Stimulated activated naive CD8-positive, alpha-beta T cell treated with anti-CD3 and anti-CD28 coated beads, Interleukin-15, Interleukin-2, amounts not matched to agents 100 U/mL and 50 U/mL, for 24 hours (primary cell): ENCODE data around the gene GTF2I.
"Not testable (repeated sequence)": the region's sequence is repeated elsewhere in the genome, so short reads cannot be mapped to it uniquely, and the experiment has no call there.

Experiments
- ATAC-seq: fragments of 150-1000 bp; cut with Tn5 transposase; one replicate; pipeline ENCODE4 v1.10.0; 2021
- DNase-seq: peaks from one replicate; pipeline ENCODE4 v3.0.0; 2021

The GTF2I gene

DNA sequence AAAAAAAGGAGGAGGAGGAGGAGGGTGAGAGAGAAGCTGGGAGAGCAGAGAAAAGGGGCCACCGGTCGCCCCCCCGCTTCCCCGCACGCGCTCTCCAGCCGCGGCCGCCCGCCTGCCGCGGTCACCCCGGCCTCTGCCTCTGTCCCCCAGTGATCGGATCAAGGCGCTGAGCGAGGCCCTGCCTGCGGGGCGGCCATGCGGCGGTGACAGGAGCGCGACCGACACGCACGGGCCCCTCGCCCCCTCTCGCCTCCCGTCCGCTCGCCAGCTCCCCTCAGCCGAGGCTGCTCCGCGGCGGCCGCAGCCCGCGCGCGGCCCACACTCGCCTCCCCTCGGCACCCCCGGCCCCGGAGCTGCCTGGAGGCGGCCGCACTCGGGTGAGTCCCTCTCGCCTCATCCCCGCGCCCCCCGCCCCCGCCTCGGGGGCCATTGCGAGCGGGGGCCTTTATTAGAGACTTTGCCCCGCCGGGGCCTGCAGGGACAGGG is at the start of gene GTF2I:
Gene GTF2I (plus strand): TSS at position 27 of the 486 bp plus-strand sequence. CDS start 31,411 bp downstream, outside the sequence.
- no peak for DNase-seq
- ATAC-seq = peak; percentile 5

DNA sequence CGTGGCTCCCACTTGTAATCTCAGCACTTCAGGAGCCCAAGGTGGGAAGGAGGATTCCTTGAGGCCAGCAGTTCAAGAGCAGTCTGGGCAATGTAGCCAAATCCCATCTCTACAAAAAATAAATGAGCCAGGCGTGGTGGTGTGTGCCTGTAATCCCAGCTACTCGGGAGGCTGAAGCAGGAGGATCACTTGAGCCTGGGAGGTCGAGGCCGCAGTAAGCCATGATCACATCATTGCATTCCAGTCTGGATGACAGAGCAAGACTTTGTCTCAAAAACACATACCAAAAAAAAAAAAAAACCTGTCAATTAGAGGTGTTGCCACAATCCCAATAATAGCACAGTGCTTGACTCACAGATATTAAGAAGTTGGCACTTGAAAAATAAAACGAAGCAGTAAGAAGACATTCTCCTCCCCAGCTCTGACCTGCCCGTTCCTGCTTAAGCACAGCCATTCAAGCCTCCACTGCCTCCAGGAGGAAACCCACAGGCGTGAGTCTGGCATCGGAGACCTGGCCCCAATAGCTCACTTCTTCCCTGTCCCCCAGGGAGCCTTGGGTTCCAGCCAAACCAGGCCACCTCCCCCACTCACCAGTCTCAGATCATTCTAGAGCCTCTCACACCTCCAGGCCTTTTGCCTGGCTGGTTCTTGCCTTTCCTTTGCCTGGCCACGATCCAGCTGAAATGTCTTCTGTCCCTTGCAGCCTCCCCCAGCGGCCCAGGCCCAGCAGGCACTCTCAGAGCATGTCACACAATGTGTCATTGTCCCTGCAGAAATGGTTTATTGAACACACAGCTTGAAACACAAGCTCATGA is 45.3 kb upstream of the GTF2I start:
- ATAC-seq = no peak
- DNase-seq = no peak

DNA sequence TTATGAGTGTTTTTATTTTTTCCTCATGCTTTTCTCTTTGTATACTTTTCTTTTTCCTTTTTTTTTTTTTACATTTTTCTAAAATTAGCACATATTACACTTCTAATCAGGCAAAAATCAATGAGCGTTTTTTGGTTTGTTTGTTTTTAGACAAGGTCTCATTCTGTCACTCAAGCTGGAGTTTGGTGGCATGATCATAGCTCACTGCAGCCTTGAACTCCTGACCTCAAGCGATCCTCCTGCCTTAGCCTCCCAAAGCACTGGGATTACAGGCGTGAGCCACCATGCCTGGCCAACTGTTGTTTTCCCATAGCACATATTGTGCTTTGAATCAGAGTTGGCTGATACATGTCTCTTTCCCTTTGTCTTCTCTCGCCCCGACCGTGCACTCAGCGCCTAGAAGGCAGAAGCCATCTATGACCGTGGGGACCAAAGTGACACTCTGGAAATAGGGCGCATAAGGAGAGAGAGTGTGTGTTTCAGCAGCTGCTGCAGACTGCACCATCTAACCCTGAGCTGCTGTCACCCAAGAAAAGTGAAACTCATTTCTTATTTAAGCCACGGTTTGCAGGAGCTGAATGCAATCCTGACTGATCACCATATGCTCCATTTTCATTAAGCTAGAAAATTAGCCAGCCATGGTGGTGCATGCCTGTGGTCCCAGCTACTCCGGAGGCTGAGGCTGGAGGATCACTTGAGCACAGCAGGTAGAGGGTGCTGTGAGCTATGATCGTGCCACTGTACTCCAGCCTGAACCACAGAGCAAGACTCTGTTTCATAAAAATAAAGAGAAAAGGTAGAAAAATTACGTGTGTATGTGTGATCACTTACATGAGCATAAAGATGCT is 41.4 kb upstream of the GTF2I start:
- DNase-seq (no peak), ATAC-seq (peak; percentile 14)

DNA sequence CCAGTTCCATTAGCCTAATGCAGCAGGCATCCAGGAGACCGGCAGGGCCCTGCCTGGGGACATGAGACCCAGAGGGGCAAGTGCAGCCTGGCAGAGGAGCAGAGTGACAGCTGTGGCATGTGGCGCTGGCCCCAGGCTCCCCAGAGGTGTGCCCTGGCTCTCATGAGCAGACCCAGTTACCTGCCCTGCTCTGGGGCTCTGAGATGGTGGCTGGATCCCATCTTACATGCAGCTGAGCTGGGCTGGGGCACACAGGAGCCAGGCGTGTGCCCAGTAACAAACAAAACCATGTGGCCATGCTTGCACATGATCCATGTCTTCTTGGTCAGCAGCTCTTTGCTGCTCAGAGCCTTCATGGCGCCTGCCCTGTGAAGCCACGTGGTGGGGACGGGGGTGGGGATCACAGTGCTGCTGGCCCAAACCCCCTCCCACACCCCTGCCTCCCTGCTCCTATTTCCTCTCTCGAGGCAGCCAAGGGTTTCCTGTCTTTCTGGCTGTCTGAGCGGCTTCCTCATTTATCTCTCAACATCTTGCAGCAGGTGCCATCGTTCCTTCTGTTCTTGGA is 40.3 kb upstream of the GTF2I start:
- ATAC-seq (no peak), DNase-seq (peak; percentile 24)

DNA sequence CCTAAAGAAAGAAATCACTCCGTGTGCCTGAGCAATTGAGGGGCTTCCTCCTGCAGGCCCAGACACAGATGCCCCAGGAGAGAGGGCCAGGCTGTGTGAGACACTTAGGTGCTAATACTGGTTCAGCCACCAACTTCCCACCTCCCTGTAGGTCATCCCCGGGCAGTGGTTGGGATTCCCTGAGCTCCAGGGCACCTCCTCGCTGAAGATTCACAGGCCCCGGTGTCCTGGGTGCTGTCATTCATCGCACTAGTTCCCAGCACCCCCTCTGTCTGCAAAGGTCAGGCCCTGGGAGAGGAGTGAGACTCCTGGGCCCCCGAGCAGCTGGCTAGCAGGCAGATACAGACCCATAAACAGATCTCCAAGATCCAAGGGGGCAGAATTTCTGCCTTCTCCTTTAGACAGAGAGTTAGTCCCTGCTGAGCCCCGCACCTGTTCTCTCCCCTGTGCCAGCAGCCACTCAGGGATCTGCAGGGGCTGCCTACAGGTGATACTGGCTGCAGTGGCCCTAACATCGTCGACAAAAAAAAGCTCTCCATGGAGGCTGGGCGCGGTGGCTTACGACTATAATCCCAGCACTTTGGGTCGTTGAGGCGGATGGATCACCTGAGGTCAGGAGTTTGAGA is 38.2 kb upstream of the GTF2I start:
- no peak for DNase-seq
- ATAC-seq = no peak

DNA sequence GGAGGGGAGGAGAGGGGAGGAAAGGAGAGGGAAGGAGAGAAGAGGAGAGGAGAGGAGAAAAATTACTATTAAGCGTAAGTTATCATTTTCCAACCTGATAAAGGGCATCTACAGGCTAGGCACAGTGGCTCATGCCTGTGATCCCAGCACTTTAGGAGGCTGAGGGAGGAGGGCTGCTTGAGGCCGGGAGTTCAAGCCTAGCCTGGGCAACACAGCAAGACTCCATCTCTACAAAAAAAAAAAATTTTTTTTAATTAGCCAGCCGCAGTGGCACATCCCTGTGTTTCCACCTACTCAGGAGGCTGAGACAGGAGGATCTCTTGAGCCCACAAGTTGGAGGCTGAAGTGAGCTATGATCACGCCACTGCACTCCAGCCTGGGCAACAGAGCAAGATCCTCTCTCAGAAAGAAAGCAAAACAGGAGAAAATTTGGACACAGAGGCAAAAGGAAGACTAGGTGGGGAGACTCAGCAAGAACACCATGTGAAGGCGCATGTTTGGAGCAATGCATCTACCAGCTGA is 35.2 kb upstream of the GTF2I start:
- DNase-seq (no peak), ATAC-seq (no peak)

DNA sequence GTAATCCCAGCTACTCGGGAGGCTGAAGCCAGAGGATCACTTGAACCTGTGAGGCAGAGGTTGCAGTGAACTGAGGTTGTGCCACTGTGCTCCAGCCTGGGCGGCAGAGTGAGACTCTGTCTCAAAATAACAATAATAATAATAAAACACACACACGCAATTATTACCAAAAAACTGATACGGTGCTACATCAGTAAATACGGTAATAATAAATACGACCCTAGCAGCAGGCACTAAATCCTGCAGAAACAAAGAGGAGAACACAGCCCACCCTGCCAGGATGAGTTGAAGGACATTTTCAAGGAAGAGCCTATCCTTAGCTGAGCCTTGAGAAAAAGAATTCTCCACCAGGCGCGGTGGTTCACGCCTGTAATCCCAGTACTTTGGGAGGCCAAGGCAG is 34.4 kb upstream of the GTF2I start:
- ATAC-seq (no peak), DNase-seq (no peak)

DNA sequence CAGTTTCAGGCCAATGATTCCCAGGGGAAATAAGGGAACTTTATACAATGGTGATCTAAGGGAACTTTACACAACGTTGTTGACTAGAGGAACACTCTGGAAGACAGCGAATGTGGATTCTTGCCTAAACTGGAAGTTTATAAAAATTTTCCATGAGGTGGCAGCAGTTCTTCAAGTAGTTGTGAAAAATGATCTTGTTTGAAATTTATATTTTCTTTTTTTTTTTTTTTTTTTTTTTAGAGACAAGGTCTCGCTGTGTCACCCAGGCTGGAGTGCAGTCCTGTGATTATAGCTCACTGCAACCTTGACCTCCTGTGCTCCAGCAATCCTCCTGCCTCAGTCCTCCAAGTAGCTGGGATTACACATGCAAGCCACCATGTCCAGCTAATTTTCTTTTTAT is 32.1 kb upstream of the GTF2I start:
- ATAC-seq (no peak), DNase-seq (no peak)

DNA sequence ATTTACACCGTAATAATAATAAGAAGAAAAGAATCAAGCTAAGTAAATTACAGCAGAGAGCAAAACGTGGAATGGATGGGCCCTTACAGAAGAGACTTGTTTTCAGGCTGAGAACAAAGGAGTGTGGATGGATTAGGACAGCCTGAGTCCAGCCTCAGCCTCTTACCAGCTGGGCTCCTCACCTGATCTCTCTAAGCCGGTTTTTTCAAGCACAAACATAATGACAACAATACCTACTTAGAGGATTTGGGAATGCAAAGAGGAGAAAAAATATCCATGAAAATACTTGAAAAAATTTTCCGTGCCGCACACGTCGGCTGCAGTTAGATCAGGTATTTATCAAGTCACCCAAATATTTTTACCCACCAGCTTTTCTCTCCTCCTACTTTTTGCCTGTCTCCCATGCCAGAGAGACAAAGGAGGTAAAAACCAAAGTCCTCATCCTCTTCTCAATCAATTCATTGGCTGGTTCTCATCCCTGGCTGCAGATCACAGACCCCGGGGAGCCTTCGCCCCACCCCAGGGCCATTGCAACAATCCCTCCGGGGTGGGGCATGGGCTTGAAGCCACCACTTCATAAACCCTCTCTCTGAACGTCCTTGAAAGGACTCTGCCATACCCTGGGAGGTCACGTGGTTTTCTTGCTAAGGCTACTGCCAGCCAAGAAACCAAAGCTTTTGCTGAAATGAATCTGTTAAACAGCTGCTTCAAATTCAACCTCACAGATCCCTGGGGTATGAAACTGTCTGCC is 29.7 kb upstream of the GTF2I start:
- DNase-seq (no peak), ATAC-seq (no peak)

DNA sequence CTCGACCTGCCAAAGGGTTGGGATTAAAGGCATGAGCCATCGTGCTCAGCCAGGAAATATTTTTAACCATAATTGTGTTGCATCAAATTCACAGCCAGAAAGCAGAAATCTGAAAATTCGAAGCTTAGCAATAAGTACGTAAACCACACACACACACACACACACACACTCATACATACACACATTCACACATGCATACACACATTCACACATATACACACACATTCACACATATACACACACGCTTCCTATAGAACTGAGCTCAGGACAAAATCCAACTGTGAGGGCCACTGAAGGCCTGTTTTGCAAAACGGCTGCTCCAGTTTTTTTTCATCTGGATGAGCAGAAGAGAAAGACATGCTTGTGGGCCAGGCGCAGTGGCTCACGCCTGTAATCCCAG is 25.0 kb upstream of the GTF2I start:
- DNase-seq (no peak), ATAC-seq (no peak)

DNA sequence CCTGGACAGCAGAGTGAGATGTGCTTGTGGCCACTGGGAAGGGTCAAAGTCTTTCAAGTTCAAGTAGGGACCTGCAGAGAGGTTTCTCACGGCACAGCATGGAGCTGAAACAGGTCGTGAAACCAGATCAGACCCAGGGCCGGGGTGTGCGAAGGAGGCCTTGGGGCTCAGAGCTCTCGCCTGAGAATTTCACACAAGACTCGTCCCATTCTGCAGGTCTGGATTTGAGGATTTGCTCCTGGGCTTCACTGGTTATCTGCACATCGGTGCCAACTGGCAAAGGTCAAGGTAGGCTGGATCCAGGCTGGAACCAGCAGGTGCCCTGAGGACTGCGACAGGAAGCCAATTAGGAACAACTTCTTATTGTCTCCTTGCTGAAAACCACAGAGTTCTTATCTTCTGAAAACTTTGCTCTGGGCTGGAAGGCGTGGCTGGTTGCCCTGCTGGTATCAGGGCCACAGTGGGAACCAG is 24.0 kb upstream of the GTF2I start:
- DNase-seq = no peak
- no peak for ATAC-seq

DNA sequence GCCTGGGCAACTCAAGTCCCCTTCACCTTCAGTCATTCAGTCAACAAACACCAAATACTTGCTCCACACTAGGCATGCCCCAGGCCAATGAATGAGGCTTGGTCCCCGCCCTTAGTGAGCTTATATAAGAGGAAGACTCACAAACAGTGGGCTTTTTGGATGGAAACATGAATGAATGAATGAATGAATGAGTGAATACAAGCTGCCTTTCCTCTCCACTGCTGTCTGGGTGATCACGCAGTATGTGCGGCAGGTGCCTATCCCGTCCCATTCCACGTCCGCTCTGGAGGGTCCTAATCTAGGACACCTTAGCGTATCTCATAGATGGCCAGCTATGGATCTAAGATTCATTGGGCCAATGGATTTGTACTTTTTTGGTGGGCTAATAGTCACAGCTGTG is 19.8 kb upstream of the GTF2I start:
- ATAC-seq (no peak), DNase-seq (no peak)

DNA sequence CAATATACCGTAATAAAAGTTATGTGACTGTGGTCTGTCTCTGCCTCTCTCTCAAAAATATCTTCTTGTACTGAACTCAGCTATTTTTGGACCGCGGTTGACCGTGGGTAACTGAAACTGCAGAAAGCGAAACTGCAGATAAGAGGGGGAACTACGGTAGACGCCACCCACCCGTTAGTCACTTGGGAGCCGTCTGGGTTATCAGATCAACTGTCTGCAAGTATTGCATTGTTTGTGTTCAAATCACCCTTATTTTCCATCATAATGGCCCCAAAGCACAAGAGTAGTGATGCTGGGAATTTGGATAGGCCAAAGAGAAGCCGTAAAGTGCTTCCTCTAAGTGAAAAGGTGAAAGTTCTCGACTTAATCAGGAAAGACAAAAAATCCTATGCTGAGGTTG is 7.5 kb upstream of the GTF2I start:
- peak; percentile 93 for ATAC-seq
- peak; percentile 85 for DNase-seq

DNA sequence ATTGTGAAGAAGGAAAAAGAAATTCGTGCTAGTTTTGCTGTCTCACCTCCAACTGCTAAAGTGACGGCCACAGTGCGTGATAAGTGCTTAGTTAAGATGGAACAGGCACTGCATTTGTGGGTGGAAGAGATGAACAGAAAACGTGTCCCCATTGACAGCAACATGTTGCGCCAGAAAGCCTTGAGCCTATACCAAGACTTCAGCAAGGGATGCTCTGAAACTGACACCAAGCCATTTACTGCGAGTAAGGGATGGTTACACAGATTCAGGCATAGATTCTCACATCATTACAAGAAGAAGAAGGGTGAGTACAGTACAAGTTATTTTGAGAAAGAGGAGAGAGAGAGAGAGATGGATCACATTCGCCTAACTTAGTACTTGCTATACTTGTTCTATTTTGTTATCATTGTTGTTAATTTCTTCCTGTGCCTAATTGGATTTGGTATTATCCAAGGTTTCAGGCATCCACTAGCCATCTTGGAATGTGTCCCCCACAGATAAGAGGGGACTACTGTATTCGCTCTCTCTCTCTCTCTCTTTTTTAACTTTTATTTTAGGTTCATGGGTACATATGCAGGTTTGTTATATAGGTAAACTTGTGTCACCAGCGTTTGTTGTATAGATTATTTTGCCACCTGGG is 6.9 kb upstream of the GTF2I start:
- peak; percentile 79 for ATAC-seq
- not testable (repeated sequence) for DNase-seq

DNA sequence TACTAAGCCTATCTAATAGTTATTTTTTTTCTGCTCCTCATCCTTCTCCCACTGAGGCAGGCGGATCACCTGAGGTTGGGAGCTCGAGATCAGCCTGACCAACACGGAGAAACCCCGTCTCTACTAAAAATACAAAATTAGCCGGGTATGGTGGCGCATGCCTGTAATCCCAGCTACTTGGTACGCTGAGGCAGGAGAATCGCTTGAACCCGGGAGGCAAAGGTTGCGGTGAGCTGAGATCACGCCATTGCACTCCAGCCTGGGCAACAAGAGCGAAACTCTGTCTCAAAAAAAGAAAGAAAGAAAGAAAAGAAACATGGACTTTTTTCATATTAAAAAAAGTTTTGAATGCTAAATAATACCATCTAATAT is 6.4 kb upstream of the GTF2I start:
- not testable (repeated sequence) for ATAC-seq, DNase-seq

DNA sequence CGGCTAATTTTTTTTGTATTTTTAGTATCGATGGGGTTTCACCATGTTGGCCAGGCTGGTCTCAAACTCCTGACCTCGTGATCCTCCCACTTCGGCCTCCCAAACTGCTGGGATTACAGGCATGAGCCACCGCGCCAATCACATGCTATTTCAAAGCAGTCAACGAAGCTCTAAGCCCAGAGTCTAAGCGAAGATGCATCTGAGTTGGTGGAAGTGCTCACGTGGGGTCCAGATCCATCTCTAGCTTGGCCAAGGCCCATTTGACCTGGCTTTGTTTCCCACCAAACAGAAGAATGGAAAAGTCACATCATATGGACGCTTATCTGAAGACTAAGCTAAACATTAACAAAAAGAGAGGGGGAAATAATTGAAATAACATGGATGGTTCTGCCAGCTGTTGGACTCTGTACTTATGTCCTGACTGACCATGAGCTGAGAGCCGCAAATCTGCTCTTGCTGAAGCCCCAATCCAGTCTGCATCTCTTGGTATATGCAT is 3.8 kb upstream of the GTF2I start:
- DNase-seq = no peak
- no peak for ATAC-seq

DNA sequence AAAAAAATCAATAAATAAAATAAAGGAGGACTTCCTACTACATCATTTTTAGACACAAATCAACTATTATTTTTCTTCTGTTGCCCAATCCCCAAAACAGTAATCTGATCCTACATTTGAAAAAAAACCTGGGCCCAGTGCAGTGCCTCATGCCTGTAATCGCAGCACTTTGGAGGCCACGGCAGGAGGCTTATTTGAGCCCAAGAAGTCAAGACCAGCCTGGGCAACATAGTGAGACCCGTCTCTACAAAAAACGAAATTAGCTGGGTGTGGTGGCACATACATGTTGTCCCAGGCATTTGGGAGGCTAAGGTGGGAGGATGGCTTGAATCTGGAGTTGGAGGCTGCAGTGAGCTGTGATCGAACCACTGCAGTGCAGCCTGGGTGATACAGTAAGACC is 2.7 kb upstream of the GTF2I start:
- DNase-seq (no peak), ATAC-seq (no peak)

DNA sequence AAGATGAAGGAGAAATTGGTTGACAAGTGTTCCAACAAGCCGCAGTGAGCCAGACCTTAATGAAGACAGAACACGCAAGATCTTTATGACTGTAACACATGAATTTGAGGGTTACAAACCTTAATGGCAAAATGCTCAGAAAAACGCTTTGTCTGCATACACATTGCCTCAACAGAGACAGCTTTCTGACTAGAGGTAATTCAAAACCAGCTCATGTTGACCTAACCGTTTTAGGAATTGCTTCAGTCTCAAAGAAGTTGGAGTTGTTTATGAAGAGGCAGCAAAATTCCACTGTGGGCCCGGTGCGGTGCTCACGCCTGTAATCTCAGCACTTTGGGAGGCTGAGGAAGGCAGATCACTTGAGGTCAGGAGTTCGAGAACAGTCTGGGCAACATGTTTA is 2.2 kb upstream of the GTF2I start:
- DNase-seq = no peak
- ATAC-seq = no peak

DNA sequence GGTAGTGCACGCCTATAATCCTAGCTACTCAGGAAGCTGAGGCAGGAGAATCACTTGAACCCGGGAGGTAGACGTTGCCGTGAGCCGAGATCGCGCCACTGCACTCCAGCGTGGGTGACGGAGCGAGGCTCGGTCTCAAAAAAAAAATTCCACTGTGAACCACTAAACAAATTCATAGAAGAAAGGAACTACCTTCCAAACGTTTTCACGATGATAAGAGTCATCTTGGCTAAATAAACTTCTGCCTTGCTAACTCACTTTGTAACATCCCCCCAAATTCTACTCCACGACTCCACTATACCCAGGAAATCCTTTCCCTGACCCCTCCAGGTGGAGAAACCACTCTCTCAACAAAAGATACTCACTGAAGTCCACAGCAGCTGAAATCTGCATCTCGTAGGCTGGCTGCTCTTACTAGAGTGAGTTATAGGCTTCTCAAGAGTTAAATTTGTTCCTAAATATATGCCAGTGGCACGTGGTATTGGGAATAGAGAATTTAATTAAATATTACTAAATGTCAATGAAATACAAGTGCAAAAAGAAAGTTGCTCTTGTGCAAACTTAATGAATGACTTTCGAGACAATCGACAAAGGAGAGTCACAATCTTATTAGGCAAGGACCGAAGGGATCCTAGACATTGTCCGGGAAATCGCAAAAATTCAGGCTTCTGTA is 1.6 kb upstream of the GTF2I start:
- ATAC-seq (no peak), DNase-seq (no peak)

DNA sequence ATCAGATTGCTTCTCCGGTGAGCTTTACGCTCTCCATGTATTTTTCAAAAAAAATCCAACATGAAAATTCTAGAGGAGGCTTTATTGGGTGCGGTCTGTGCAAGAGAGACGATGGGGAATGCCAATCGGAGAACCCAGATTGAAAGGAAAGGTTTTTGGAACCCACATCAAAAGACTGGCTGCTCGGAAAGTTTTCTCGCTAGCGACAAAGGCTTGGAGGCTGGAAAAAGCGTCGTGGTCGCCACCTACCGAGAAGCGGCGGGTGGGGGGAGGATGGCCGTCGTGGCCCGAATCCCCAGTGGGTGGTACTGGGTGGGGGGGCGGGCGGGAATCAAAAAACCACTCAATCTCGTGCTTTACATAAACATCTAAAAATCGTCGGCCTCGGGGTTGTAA is 1.1 kb upstream of the GTF2I start:
- DNase-seq (peak; percentile 78), ATAC-seq (peak; percentile 0)
